Measurements from ENCODE around the gene GNB1L. TPM values are rescaled to one million over a fixed set of nuclear protein-coding genes. Genes with fewer than 3 reads are reported as not detected.
"Not testable (repeated sequence)": the region's sequence is repeated elsewhere in the genome, so short reads cannot be mapped to it uniquely, and the experiment has no call there.

The GNB1L gene
- total and polyA plus RNA-seq, 10 of the 15 experiments (the other 5 are each of a cell fraction or from before 2014, with no cell fraction given), result 0.21 to 19.4 (median 6.8) TPM

GRCh38 chr22:19884161-19884953 lies 29.7 kb upstream of the GNB1L start:
- ChIA-PET CTCF (no interaction called here), POLR2A (no interaction called here), RAD21 (ENCODE audit: unreplicated experiment) (no interaction called here), SMC1A (ENCODE audit: uncharacterized antibody, unreplicated experiment) (interaction anchor here (0.7 kb wide), 1 partner anchor 840 kb away, joined by 3 read pairs; no protein-coding TSS in a partner anchor)
- H3K9ac ChIP-seq (ENCODE audit: control insufficient read depth, insufficient read depth, low read length), result no peak overlapping the region
- no peak overlapping the region for H3K27ac ChIP-seq (ENCODE audit: control insufficient read depth, insufficient read depth)
- DNase-seq (ENCODE audit: low read depth, low spot score) (no peak), ATAC-seq (no peak), FAIRE-seq (no peak)
- no TSS peak for BruUV-seq (replicated peaks)
- no peaks in the 10 kb centered on the region for H3K79me2 ChIP-seq (ENCODE audit: control insufficient read depth, insufficient read depth, low read length)
- H3K4me2 ChIP-seq (ENCODE audit: control insufficient read depth, insufficient read depth), result no peak overlapping the region
- no peak overlapping the region for H3K4me3 ChIP-seq
- 78% methylated on average over 15 of the region's 15 CpGs for WGBS (ENCODE audit: insufficient coverage, insufficient replicate concordance, low lambda C conversion rate, missing lambda C conversion rate)
- no peaks in the 10 kb centered on the region for H4K20me1 ChIP-seq (ENCODE audit: control insufficient read depth, insufficient read depth)
- intact Hi-C loops (cut with micrococcal nuclease; ENCODE audit: unreplicated experiment), result no loop called here
- no peaks in the 10 kb centered on the region for H3K36me3 ChIP-seq (ENCODE audit: control insufficient read depth in 2 of 2, insufficient read depth in 2 of 2, low read length in 1 of 2)
- H3K4me1 ChIP-seq (ENCODE audit: control insufficient read depth, insufficient read depth, low read length), result no peaks in the 10 kb centered on the region
- H2AFZ ChIP-seq (ENCODE audit: control insufficient read depth, low read depth, low read length), result no peak overlapping the region
- H3K9me3 ChIP-seq (replicated peaks; ENCODE audit: control insufficient read depth, insufficient read depth, low read length), result no peaks in the 10 kb centered on the region
- TF ChIP-seq ZBED1 (IDR thresholded peaks at IDR 0.05; ENCODE audit: borderline replicate concordance), result no peak
- no peak for TF ChIP-seq BCLAF1 (IDR thresholded peaks at IDR 0.05)
- TF ChIP-seq RELB (IDR thresholded peaks at IDR 0.05; ENCODE audit: low read depth), result no peak
- TF ChIP-seq NBN (IDR thresholded peaks at IDR 0.05), result no peak
- no peak for TF ChIP-seq NR2C2 (IDR thresholded peaks at IDR 0.05; ENCODE audit: borderline replicate concordance, control insufficient read depth, insufficient read length, low read depth)
- TF ChIP-seq ATF3 (IDR thresholded peaks at IDR 0.05; ENCODE audit: borderline replicate concordance, extremely low read depth, low read depth, low read length), result no peak
- no peak for TF ChIP-seq SMAD5 (IDR thresholded peaks at IDR 0.05; ENCODE audit: low read depth)
- H3K27me3 ChIP-seq (replicated peaks in 1 of 2; ENCODE audit: control insufficient read depth in 2 of 2, insufficient read depth in 2 of 2, low read length in 1 of 2), result no peaks in the 10 kb centered on the region
- in situ Hi-C loops (cut with MboI), result no loop called here

- H3K4me3 ChIP-seq; DNase-seq (ENCODE audit: low read depth, low spot score); BruUV-seq (replicated peaks); ATAC-seq; SMC1A ChIA-PET (ENCODE audit: uncharacterized antibody, unreplicated experiment); H3K27ac ChIP-seq (ENCODE audit: control insufficient read depth, insufficient read depth); H2AFZ ChIP-seq (ENCODE audit: control insufficient read depth, low read depth, low read length); H3K27me3 ChIP-seq (replicated peaks in 1 of 2; ENCODE audit: control insufficient read depth in 2 of 2, insufficient read depth in 2 of 2, low read length in 1 of 2); H3K79me2 ChIP-seq (ENCODE audit: control insufficient read depth, insufficient read depth, low read length); intact Hi-C loops (cut with micrococcal nuclease; ENCODE audit: unreplicated experiment); FAIRE-seq; H3K4me1 ChIP-seq (ENCODE audit: control insufficient read depth, insufficient read depth, low read length); H3K36me3 ChIP-seq (ENCODE audit: control insufficient read depth in 2 of 2, insufficient read depth in 2 of 2, low read length in 1 of 2); H3K9ac ChIP-seq (ENCODE audit: control insufficient read depth, insufficient read depth, low read length); RAD21 ChIA-PET (ENCODE audit: unreplicated experiment); CTCF ChIA-PET; H4K20me1 ChIP-seq (ENCODE audit: control insufficient read depth, insufficient read depth); H3K4me2 ChIP-seq (ENCODE audit: control insufficient read depth, insufficient read depth); H3K9me3 ChIP-seq (replicated peaks; ENCODE audit: control insufficient read depth, insufficient read depth, low read length); in situ Hi-C loops (cut with MboI): not testable (repeated sequence)
- 54% methylated on average over 7 of the region's 8 CpGs for WGBS (ENCODE audit: insufficient coverage, insufficient replicate concordance, low lambda C conversion rate, missing lambda C conversion rate)
- POLR2A ChIA-PET, result interaction anchor here (0.6 kb wide), 1 partner anchor 13 kb away, joined by 4 read pairs; no protein-coding TSS in a partner anchor
These were observed 28.8 kb upstream of the GNB1L start for GRCh38 chr22:19883446-19883845.

Measured in GM12878 (cell line).